AG08395 (cell line): ENCODE results near the gene GMCL2.
"Not testable (repeated sequence)": the region's sequence is repeated elsewhere in the genome, so short reads cannot be mapped to it uniquely, and the experiment has no call there.

Experiments
- DNase-seq: peaks from one replicate; pipeline ENCODE4 v3.0.0; 2012; ENCODE audit warnings: mixed read lengths, low spot score

The GMCL2 gene

GRCh38 chr5:178187014-178187413 lies at the start of gene GMCL2:
Gene GMCL2 (minus strand): TSS chr5:178187371. CDS start chr5:178187299, 72 bp downstream.
- no peak for DNase-seq

GRCh38 chr5:178236679-178237078 lies 49.5 kb upstream of the GMCL2 start:
- DNase-seq: peak; percentile 23

GRCh38 chr5:178236126-178236525 lies 49.0 kb upstream of the GMCL2 start:
- DNase-seq: no peak

- no peak for DNase-seq
Observed at GRCh38 chr5:178235588-178235974, 48.4 kb upstream of the GMCL2 start.

GRCh38 chr5:178234750-178235587 lies 47.8 kb upstream of the GMCL2 start:
- DNase-seq: peak; percentile 75

- no peak for DNase-seq
Observed at GRCh38 chr5:178234121-178234749, 47.1 kb upstream of the GMCL2 start.

- no peak for DNase-seq
Observed at GRCh38 chr5:178232920-178233429, 45.8 kb upstream of the GMCL2 start.

- DNase-seq: peak; percentile 74
Observed at GRCh38 chr5:178232124-178232919, 45.2 kb upstream of the GMCL2 start, which contains the start of gene PHYKPL. Gene PHYKPL (minus strand): TSS chr5:178232802. CDS start chr5:178232550, 252 bp downstream.

GRCh38 chr5:178231539-178232123 lies 44.5 kb upstream of the GMCL2 start:
- DNase-seq: no peak

GRCh38 chr5:178230879-178231538 lies 43.8 kb upstream of the GMCL2 start:
- DNase-seq: peak; percentile 61

- DNase-seq: no peak
Observed at GRCh38 chr5:178229861-178230260, 42.7 kb upstream of the GMCL2 start.

GRCh38 chr5:178229111-178229510 lies 41.9 kb upstream of the GMCL2 start:
- not testable (repeated sequence) for DNase-seq

GRCh38 chr5:178228609-178229008 lies 41.4 kb upstream of the GMCL2 start:
- no peak for DNase-seq

GRCh38 chr5:178227929-178228328 lies 40.8 kb upstream of the GMCL2 start:
- no peak for DNase-seq

- no peak for DNase-seq
Observed at GRCh38 chr5:178227138-178227659, 40.0 kb upstream of the GMCL2 start.

- no peak for DNase-seq
Observed at GRCh38 chr5:178225174-178225573, 38.0 kb upstream of the GMCL2 start.

- no peak for DNase-seq
Observed at GRCh38 chr5:178224403-178224802, 37.2 kb upstream of the GMCL2 start.

GRCh38 chr5:178223828-178224335 lies 36.7 kb upstream of the GMCL2 start:
- no peak for DNase-seq

- DNase-seq: no peak
Observed at GRCh38 chr5:178223196-178223773, 36.1 kb upstream of the GMCL2 start.

- no peak for DNase-seq
Observed at GRCh38 chr5:178222292-178222691, 35.1 kb upstream of the GMCL2 start.
